H1 (cell line): ENCODE data around the gene PLXNA4. TPM values are rescaled to one million over a fixed set of nuclear protein-coding genes. Genes with fewer than 3 reads are reported as not detected.

Experiments used
- ZNF274 ChIP-seq: IDR thresholded peaks from 2 replicates; pipeline ENCODE4 v1.7.0; 2012; ENCODE audit warnings: low read length, borderline replicate concordance; ENCODE audit errors: extremely low read depth
- polyA plus RNA-seq, 7 experiments: library from polyadenylated mRNA; depleted of rRNA in 3 of 7; stranded (reverse) in 5 of 7; unstranded in 2 of 7; fragments of >200 nt in 5 of 7; fragments of 200-250 nt in 2 of 7; gene quantifications; 1 replicate in 5 of 7; 2 replicates in 1 of 7; 4 replicates in 1 of 7; pipeline versions ENCODE4 v1.2.1 to v1.2.3, GENCODE V29; 2011 to 2013; ENCODE audit warnings: missing spikeins in 2 of 7, mixed read lengths in 2 of 7
- total RNA-seq: library from RNA; stranded (reverse); fragmentation: NEBNext Ultra II Directional; extraction: Animal tissue kit (Norgen Biotek cat#: 25700); gene quantifications from 2 replicates; pipeline ENCODE4 v1.2.1, GENCODE V29; 2021

Gene PLXNA4
- total and polyA plus RNA-seq, 2 of the 8 experiments (the other 6 are each of a cell fraction or from before 2014, with no cell fraction given), result 0.76 to 0.79 TPM

GRCh38 chr7:132321387-132321786 lies 254.9 kb downstream of the PLXNA4 start (continued):
- no peak for TF ChIP-seq ZNF274
